Measurements from ENCODE around the gene ENPP5.

The ENPP5 gene

GRCh38 chr6:46170357-46171289, at the start of gene ENPP5 (continued):
- peak; percentile 28; the same call in 1 of the 2 replicates for TF ChIP-seq KLF17 (tag by site-specific recombination; IDR thresholded peaks at IDR 0.05)
- peak; percentile 90 for TF ChIP-seq ZBTB26 (tag by site-specific recombination; optimal IDR thresholded peaks at IDR 0.05)
- peak; percentile 98 for TF ChIP-seq PBX3 (CRISPR knock-in tag; IDR thresholded peaks at IDR 0.05)
- TF ChIP-seq ZNF121 (tag by site-specific recombination; IDR thresholded peaks at IDR 0.05) = no peak
- 0 out of 2 replicates have a peak, but pooled peaks have one; percentile 52 for TF ChIP-seq ZNF501 (tag by site-specific recombination; IDR thresholded peaks at IDR 0.05)
- no peak for TF ChIP-seq ZNF768 (tag by site-specific recombination; IDR thresholded peaks at IDR 0.05)
- no peak for TF ChIP-seq ZNF433 (tag by site-specific recombination; IDR thresholded peaks at IDR 0.05; ENCODE audit: low read depth)
- peak; percentile 32; the same call in 1 of the 2 replicates for TF ChIP-seq ZNF777 (tag by site-specific recombination; IDR thresholded peaks at IDR 0.05; ENCODE audit: borderline replicate concordance)
- no peak for TF ChIP-seq ZNF654 (tag by site-specific recombination; IDR thresholded peaks at IDR 0.05; ENCODE audit: low read depth)
- no peak for TF ChIP-seq ZNF132 (tag by site-specific recombination; IDR thresholded peaks at IDR 0.05; ENCODE audit: borderline replicate concordance)
- TF ChIP-seq ZNF596 (tag by site-specific recombination; IDR thresholded peaks at IDR 0.05) = no peak
- no peak for TF ChIP-seq KLF7 (tag by site-specific recombination; IDR thresholded peaks at IDR 0.05; ENCODE audit: borderline replicate concordance)
- TF ChIP-seq ZXDB (tag by site-specific recombination; IDR thresholded peaks at IDR 0.05) = peak; percentile 62; the same call in 1 of the 2 replicates
- TF ChIP-seq ZNF274 (IDR thresholded peaks at IDR 0.05; ENCODE audit: low read length) = no peak
- no peak for TF ChIP-seq ZNF274 (tag by site-specific recombination; IDR thresholded peaks at IDR 0.05; ENCODE audit: borderline replicate concordance)
- TF ChIP-seq YY2 (tag by site-specific recombination; IDR thresholded peaks at IDR 0.05) = 0 out of 2 replicates have a peak, but pooled peaks have one; percentile 27
- no peak for TF ChIP-seq ZNF473 (tag by site-specific recombination; IDR thresholded peaks at IDR 0.05)
- TF ChIP-seq TSHZ1 (tag by site-specific recombination; IDR thresholded peaks at IDR 0.05; ENCODE audit: borderline replicate concordance) = no peak
- no peak for TF ChIP-seq ATF2 (tag by site-specific recombination; IDR thresholded peaks at IDR 0.05; ENCODE audit: low read depth)
- no peak for TF ChIP-seq ZNF18 (tag by site-specific recombination; IDR thresholded peaks at IDR 0.05)
- TF ChIP-seq ZNF561 (tag by site-specific recombination; IDR thresholded peaks at IDR 0.05; ENCODE audit: borderline replicate concordance) = peak; percentile 46; the same call in 1 of the 2 replicates
- TF ChIP-seq ZNF148 (tag by site-specific recombination; IDR thresholded peaks at IDR 0.05; ENCODE audit: borderline replicate concordance) = no peak
- 0 out of 2 replicates have a peak, but pooled peaks have one; percentile 37 for TF ChIP-seq ZNF362 (tag by site-specific recombination; IDR thresholded peaks at IDR 0.05)

All from HEK293 (cell line).